ENCODE measurements around the gene SLC8A1. TPM values are rescaled to one million over a fixed set of nuclear protein-coding genes. Genes with fewer than 3 reads are reported as not detected.
A peak's percentile ranks its signal among the peaks of the same experiment; 100 is the strongest.

SLC8A1 gene
- total RNA-seq, 4 donors from 2014 or later: 22.8 to 65.5 (median 42.0) TPM

GRCh38 chr2:40395169-40396073 lies 56.5 kb downstream of the SLC8A1 start:
- H3K36me3 ChIP-seq: no peaks in the 10 kb centered on the region
- no peak for DNase-seq
- no peak overlapping the region for H3K4me3 ChIP-seq
- H3K27ac ChIP-seq: peak overlapping the region in 3 of 4 donors; percentile 2 to 20 (median 14)
- in situ Hi-C loops (cut with MboI; ENCODE audit: low pct_ligation_motif_present in 1 of 4, low pct_unique_long_range_greater_than_20kb in 1 of 4, low sequenced_read_pairs in 3 of 4) (no loop called here), intact Hi-C loops (cut with DNase I; ENCODE audit: low total_unique reads) (no loop called here)
- no peaks in the 10 kb centered on the region for H3K9me3 ChIP-seq
- no peaks in the 10 kb centered on the region for H3K27me3 ChIP-seq
- 51 to 55% methylated on average over 4 of the region's 4 CpGs for WGBS, 2 donors (ENCODE audit: low coverage in 1 of 2)
- no peak for TF ChIP-seq EP300 (IDR thresholded peaks at IDR 0.05; ENCODE audit: low read depth)
- TF ChIP-seq POLR2AphosphoS5 (IDR thresholded peaks at IDR 0.05): no peak
- no peak for TF ChIP-seq POLR2A (IDR thresholded peaks at IDR 0.05)
- no peak for TF ChIP-seq CTCF (IDR thresholded peaks at IDR 0.05)
- peaks cover 0 to 8% (median 0%) of the 10 kb centered on the region in 4 donors for H3K4me1 ChIP-seq

- Histone ChIP-seq H3K27ac (peak overlapping the region in 2 of 4 donors; percentile 5 to 20), H3K27me3 (no peaks in the 10 kb centered on the region), H3K36me3 (no peaks in the 10 kb centered on the region), H3K4me1 (peaks cover 0 to 6% (median 0%) of the 10 kb centered on the region in 4 donors), H3K4me3 (no peak overlapping the region), H3K9me3 (no peaks in the 10 kb centered on the region)
- 6 to 11% methylated on average over 1 of the region's 1 CpG for WGBS, 2 donors (ENCODE audit: low coverage in 1 of 2)
- intact Hi-C loops (cut with DNase I; ENCODE audit: low total_unique reads): no loop called here
- TF ChIP-seq POLR2A (IDR thresholded peaks at IDR 0.05): no peak
- no peak for TF ChIP-seq CTCF (IDR thresholded peaks at IDR 0.05)
- no peak for TF ChIP-seq EP300 (IDR thresholded peaks at IDR 0.05; ENCODE audit: low read depth)
- no peak for TF ChIP-seq POLR2AphosphoS5 (IDR thresholded peaks at IDR 0.05)
- DNase-seq: no peak
- in situ Hi-C loops (cut with MboI; ENCODE audit: low pct_ligation_motif_present in 1 of 4, low pct_unique_long_range_greater_than_20kb in 1 of 4, low sequenced_read_pairs in 3 of 4): no loop called here
Measured at GRCh38 chr2:40394597-40394996, 57.3 kb downstream of the SLC8A1 start.

GRCh38 chr2:40394031-40394430 lies 57.9 kb downstream of the SLC8A1 start:
- Histone ChIP-seq H3K9me3 (no peaks in the 10 kb centered on the region), H3K4me1 (peaks cover 0 to 6% (median 0%) of the 10 kb centered on the region in 4 donors), H3K27me3 (no peaks in the 10 kb centered on the region), H3K27ac (peak overlapping the region in 1 of 4 donors; percentile 5), H3K4me3 (no peak overlapping the region), H3K36me3 (no peaks in the 10 kb centered on the region)
- DNase-seq: no peak
- in situ Hi-C loops (cut with MboI; ENCODE audit: low pct_ligation_motif_present in 1 of 4, low pct_unique_long_range_greater_than_20kb in 1 of 4, low sequenced_read_pairs in 3 of 4) (no loop called here), intact Hi-C loops (cut with DNase I; ENCODE audit: low total_unique reads) (no loop called here)
- TF ChIP-seq EP300 (IDR thresholded peaks at IDR 0.05; ENCODE audit: low read depth) (no peak), CTCF (IDR thresholded peaks at IDR 0.05) (no peak), POLR2A (IDR thresholded peaks at IDR 0.05) (no peak), POLR2AphosphoS5 (IDR thresholded peaks at IDR 0.05) (no peak)
- 70 to 100% methylated on average over 1 to 4 of the region's 4 CpGs for WGBS, 2 donors (ENCODE audit: low coverage in 1 of 2)

- WGBS, 2 donors (ENCODE audit: low coverage in 1 of 2): 70 to 76% methylated on average over 5 of the region's 5 CpGs
- TF ChIP-seq POLR2AphosphoS5 (IDR thresholded peaks at IDR 0.05) (no peak), CTCF (IDR thresholded peaks at IDR 0.05) (no peak), EP300 (IDR thresholded peaks at IDR 0.05; ENCODE audit: low read depth) (no peak), POLR2A (IDR thresholded peaks at IDR 0.05) (no peak)
- Histone ChIP-seq H3K9me3 (no peaks in the 10 kb centered on the region), H3K27ac (no peak overlapping the region), H3K4me1 (no peaks in the 10 kb centered on the region), H3K4me3 (no peak overlapping the region), H3K27me3 (no peaks in the 10 kb centered on the region), H3K36me3 (no peaks in the 10 kb centered on the region)
- in situ Hi-C loops (cut with MboI; ENCODE audit: low pct_ligation_motif_present in 1 of 4, low pct_unique_long_range_greater_than_20kb in 1 of 4, low sequenced_read_pairs in 3 of 4) (no loop called here), intact Hi-C loops (cut with DNase I; ENCODE audit: low total_unique reads) (no loop called here)
- no peak for DNase-seq
Measured at GRCh38 chr2:40388161-40388560, 63.7 kb downstream of the SLC8A1 start.
